Right kidney (tissue), 9 donors: ENCODE data around the gene USP13.
A peak's percentile ranks its signal among the peaks of the same experiment; 100 is the strongest.
"Not testable (repeated sequence)": the region's sequence is repeated elsewhere in the genome, so short reads cannot be mapped to it uniquely, and the experiment has no call there.

Experiments
- DNase-seq: peaks from one replicate; pipeline ENCODE4 v3.0.0-alpha.2; 2016
- long read RNA-seq, 8 donors: transcript quantifications; one replicate each; lab custom pipeline, GENCODE V29; 2026

USP13 gene, protein sequence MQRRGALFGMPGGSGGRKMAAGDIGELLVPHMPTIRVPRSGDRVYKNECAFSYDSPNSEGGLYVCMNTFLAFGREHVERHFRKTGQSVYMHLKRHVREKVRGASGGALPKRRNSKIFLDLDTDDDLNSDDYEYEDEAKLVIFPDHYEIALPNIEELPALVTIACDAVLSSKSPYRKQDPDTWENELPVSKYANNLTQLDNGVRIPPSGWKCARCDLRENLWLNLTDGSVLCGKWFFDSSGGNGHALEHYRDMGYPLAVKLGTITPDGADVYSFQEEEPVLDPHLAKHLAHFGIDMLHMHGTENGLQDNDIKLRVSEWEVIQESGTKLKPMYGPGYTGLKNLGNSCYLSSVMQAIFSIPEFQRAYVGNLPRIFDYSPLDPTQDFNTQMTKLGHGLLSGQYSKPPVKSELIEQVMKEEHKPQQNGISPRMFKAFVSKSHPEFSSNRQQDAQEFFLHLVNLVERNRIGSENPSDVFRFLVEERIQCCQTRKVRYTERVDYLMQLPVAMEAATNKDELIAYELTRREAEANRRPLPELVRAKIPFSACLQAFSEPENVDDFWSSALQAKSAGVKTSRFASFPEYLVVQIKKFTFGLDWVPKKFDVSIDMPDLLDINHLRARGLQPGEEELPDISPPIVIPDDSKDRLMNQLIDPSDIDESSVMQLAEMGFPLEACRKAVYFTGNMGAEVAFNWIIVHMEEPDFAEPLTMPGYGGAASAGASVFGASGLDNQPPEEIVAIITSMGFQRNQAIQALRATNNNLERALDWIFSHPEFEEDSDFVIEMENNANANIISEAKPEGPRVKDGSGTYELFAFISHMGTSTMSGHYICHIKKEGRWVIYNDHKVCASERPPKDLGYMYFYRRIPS
- long read RNA-seq, donor 1: 0 reads
- long read RNA-seq, donor 2: 0 reads
- long read RNA-seq, donor 3, full-length matches to known transcripts: 1 of 1 reads
- long read RNA-seq, donor 3, partial matches to known transcripts: 0 of 1 reads
- long read RNA-seq, donor 3, other reads (novel, unspliced or antisense): 0 of 1 reads
- long read RNA-seq, donor 4: 0 reads
- long read RNA-seq, donor 5: 0 reads
- long read RNA-seq, donor 6: 0 reads
- long read RNA-seq, donor 7, full-length matches to known transcripts: 1 of 1 reads
- long read RNA-seq, donor 7, partial matches to known transcripts: 0 of 1 reads
- long read RNA-seq, donor 7, other reads (novel, unspliced or antisense): 0 of 1 reads
- long read RNA-seq, donor 8, full-length matches to known transcripts: 1 of 1 reads
- long read RNA-seq, donor 8, partial matches to known transcripts: 0 of 1 reads
- long read RNA-seq, donor 8, other reads (novel, unspliced or antisense): 0 of 1 reads

DNA sequence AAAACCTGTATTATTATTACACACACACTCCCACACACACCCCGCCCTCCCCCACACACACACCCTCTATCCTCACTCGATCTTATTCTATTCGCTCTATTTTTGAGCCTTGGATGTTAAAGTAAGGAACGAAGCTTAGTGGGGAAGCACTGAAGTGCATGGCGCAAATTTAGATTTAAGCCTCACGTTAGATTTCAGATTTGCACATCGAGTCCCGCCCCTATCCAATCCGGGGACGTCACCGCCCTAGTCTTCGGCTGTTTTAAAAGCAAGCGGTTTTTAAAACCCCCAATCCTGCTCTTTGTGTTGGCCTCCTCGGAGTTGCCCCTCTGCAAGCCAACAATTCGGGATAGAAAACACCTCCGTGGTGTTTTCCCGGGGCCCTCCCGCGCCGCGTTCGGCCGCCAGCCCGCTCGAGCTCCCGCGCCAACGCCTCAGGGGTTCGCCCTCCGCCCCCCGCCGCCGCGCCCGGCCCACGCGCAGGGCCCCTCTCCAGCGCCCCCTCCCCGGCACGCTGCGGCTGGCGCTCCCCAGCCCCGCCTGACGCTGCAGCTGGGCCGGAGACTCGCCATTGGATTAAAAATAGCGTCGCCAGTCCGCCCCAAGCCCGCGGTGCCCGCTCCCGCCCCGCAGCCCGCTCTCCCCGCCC lies at the start of gene USP13:
Gene USP13, plus strand, starts transcription at position 594 of the 649 bp plus-strand sequence. CDS start 186 bp downstream, outside the sequence.
- peak; percentile 83 for DNase-seq

DNA sequence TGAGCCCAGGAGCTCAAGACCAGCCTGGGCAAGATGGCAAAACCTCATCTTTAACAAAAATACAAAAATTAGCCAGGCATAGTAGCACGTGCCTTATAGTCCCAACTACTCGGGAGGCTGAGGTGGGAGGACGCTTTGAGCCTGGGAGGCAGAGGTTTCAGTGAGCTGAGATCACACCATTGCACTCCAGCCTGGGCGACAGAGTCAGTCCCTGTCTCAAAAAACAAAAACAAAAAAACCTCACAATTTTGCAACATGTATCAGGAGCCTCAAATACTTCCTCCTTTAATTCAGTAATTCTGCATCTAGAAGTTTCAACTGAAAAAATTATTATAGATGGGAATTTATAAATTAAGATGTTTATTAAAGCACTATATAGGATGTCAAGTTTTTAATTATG lies 49.5 kb upstream of the USP13 start:
- DNase-seq: no peak

DNA sequence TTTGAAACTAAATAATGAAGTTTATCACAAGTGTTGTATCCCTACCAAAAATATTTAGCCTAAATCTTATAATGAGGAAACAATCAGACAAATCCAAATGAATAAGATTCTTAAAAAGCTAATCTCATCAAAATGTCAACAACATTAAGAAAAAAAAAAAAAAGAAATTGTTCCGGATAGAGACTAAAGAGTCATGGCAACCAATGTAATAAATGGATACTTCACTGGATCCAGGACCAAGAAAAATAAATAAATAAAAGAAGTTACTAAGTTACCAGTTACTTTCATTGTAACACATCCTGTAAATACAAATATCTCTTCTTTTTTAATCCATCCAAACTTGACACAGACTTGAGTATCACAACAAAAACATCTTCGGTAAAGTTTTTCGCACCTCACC lies 49.0 kb upstream of the USP13 start:
- no peak for DNase-seq

DNA sequence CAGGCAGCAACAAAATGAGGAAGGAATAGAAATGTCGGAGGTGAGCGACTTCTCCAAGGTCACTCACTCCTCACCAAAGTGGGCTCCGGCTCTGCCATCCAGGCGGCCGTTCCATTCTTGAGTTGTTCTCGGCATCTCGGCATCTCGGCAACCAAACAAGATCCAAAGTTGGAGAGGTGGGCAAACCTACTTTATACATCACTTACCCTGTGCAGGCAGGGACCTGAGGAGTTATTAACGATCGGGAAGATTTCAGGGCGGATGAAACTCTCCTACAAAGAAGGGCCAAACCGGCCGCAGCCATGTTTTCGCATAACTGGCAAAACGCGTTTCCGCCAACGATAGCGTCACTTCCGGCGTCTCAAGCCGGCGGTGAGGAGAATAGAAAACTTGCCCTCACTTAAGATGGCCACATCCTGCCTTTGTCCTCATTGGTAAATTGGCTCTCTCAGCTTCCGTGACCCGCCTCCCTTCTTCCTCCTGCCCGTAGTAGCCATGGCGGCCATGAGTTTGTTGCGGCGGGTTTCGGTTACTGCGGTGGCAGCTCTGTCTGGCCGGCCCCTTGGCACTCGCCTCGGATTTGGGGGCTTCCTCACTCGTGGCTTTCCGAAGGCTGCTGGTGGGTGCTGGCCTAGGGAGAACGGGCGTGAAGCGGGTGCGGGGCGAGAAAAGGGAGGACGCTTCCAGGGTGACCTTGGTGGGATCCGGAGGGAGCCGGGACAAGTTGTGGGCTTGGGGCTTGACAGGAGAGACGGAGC lies 48.3 kb upstream of the USP13 start, which contains the start of the genes MRPL47 and NDUFB5:
Gene MRPL47, minus strand, starts transcription at position 318 of the 758 bp plus-strand sequence. Its CDS starts 14 bp downstream, at position 304.
Gene NDUFB5, plus strand, starts transcription at position 474 of the 758 bp plus-strand sequence. Its CDS starts 22 bp downstream, at position 496.
- peak; percentile 89 for DNase-seq

DNA sequence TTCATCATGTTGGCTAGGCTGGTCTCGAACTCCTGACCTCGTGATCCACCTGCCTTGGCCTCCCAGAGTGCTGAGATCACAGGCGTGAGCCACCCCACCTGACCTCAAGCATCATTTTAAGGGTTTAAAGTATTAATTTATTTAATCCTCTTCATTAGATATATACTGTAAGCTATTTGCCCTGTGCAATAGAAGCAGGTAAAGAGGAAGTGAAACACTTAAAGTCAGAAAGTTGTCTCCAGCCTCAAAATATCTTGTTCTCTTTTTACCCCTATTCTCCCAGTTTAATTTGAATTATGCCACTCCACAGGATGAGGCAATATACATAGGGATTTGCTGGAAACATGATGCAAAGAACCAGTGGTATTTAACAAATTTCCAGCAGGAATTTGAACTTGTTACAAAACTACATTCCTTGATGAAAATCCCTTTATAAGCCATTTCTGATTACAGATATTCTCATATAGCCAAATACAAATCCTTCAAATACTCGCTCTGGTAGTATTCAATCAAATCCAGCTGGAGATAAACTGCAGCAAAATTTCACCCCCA lies 46.2 kb upstream of the USP13 start:
- DNase-seq: no peak

DNA sequence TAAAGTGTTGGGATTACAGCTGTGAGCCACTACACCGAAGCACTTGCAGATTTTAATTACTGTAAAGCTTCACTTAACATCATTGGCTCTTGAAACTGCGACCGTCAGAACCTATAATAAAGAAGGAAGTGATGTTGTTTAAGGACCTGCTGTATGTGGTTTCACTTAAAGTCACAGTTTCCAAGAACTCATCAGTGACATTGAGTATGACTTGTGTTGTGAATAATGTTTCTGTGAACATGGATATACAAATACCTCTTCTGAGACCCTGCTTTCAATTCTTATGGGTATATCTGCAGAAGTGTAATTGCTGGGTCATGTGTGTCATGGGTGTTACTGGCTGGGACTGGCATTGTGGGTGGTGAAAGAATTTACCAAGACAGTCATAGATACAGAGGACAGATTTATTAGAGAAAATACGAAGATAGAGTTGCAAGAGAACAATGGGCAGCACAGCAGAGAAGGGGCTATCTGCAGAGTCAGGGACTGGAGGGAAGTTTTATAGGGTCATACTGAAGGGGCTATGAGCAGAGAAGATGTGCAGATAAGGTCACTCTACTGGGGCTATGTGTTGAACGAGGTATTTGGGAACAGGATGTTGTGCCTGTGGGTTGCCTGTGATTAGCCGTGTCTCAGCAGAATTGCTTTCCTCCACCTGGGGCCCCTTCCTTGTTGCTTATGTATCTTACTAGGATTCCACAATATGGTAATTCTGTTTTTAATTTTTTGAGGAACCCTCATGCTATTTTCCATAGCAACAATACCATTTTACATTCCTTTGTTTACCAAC lies 43.7 kb upstream of the USP13 start:
- no peak for DNase-seq

DNA sequence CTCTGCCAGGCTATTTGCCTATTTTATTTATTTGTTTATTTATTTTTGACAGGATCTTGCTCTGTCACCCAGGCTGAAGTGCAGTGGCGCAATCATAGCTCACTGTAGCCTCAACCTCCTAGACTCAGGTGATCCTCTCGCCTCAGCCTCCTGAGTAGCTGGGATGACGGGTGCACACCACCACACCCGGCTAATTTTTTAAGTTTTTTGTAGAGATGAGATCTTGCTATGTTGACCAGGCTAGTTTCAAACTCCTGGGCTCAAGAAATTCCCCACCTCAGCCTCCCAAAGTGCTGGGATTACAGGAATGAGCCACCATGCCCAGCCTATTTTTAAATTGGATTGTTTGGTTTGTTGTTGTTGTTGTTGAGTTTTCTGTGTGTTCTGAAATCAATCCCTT lies 42.8 kb upstream of the USP13 start:
- DNase-seq: no peak

DNA sequence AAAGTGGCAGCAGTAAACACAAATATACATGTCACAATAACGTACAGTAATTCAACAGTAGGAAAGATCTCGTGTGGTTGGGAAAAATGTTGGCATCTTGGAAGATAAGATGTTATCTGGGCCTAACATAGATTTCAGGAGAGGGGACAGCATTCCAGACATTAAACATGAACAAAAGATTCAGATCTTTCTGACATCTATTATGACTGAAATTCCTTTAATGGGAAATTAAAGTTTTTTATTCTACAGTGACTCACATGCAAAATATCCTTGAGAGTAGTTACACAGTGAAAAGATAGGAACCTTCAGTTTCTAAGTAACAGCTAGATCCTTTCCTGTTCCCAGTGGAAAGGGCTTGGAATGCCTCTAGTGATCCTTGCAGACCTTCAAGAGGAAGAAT lies 39.0 kb upstream of the USP13 start:
- no peak for DNase-seq

DNA sequence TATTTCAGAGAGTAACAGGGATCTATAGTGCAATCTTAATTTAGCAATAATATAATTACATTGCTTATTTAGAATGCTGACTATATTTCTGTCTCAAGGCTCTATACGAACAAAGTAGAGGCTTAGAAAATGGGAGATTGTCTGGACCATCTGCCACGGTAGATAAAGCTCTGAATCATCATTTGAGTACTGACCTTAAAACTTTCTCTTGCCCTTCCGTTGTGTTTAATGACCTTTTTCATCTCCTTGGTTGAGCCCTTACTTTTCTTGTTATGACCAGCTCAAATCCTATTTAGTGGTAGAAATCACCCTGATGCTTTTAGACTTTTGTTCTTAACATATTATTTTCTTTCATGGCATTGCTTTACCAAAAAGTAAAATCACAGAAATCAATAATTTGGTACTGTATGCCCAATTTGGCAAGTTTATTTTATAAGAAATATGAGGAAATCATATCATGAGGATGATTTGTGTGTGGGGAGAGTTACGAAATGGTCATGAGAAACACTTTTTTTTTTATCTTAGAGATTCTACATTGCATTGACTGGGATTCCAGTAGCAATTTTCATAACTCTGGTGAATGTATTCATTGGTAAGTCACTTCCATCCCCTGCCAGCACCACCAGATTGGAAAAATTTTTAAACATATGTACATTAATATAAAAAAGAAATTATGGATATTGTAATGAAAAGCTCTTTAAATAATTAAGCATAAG lies 37.2 kb upstream of the USP13 start:
- no peak for DNase-seq

DNA sequence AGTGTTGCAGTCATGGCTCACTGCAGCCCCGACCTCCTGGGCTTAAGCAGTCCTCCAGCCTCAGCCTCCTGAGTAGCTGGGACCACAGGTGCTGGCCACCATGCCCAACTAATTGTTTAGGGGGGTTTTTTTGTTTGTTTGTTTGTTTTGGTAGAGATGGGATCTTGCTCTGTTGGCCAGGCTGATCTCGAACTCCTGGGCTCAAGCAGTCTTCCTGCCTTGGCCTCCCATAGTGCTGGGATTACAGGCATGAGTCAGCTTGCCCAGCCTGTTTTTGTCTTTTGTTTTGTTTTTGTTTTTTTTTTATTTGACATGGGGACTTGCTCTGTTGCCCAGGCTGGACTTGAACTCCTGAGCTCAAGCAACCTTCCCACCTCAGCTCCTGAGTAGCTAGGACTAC lies 30.8 kb upstream of the USP13 start:
- DNase-seq: no peak

DNA sequence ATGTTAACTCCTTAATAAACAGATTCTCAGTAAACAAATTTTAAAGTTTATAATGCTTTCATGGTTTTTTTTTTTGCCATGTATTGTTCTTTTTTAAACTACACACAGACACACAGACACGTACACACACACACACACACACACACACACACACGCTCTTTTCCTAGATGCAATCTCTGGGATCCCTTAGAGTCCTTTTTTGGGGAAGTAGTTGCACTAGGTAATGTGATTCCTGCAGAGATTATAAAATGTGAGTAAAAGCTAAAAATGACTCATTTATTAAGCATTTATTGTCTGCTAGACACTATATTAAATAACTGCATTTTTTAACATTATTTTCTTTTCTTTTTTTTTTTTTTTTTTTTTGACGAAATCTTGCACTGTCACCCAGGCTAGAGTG lies 28.4 kb upstream of the USP13 start:
- DNase-seq: no peak

DNA sequence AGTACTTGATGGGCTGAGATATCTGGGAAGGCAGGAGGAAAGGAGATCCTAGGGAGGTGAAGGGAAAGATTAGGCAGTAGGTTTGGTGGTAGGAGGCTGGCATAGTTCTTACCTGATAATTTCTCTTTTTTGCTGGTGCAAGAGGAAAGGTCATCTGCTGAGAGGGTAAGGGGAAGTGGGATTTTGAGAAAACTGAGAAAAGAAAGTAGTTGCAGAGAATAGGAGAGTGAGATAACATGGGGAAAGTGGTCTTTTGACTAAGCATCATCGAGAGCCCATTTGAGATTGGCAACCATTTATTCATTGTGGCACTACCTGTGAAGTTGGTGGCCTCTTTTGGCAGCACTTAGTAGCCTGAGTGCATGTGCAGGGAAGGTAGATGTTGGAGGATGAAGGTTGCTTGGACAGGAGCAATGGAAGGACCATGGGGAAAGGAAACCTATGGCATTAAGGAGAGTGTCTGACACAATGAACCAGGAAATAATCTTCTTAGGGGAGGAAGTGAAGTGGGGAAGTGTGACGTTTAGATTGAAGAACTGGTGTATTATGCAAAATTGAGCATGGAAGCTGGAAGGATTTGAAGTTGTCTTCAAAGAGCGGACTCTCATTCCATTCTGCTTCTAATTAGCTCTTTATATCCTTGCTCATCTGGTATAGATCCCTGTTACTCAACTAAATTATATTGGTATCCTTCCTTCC lies 21.9 kb upstream of the USP13 start:
- no peak for DNase-seq

DNA sequence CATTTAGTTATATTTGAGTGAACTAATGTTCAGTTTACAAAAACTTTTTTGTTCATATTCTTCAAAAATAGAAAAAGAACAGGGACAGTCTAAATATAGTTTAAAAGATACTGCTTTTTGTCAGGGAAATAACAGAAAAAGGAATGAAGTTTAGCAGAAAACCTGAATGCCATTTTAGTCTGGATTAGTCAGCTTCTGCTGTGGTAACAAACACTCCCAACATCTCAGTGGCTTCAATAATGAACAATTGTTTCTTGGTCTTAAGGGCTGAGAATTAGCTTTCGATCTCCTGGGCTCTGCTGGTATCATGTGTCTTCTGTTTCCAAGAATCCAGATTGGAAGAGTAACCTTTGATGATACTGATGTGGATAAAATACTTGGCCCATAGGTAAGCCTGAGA lies 12.4 kb upstream of the USP13 start:
- DNase-seq: no peak

DNA sequence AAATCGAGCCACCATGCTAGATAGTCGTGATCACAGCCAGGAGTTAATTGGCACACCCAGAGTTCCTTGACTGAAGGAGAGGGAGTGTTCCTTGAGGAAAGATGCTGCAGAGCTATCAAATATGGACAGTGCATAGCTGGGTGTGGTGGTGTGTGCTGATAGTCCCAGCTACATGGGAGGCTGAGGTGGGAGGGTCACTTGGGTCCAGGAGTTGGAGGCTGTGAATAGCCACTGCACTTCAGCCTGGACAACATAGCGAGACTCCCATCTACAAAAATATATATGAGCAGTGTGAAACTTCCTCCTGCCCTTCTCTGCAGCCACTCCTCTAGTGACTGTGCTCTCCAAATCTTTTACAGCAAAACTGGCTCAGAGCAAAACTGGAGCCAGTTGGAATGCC lies 10.0 kb upstream of the USP13 start:
- DNase-seq: no peak

DNA sequence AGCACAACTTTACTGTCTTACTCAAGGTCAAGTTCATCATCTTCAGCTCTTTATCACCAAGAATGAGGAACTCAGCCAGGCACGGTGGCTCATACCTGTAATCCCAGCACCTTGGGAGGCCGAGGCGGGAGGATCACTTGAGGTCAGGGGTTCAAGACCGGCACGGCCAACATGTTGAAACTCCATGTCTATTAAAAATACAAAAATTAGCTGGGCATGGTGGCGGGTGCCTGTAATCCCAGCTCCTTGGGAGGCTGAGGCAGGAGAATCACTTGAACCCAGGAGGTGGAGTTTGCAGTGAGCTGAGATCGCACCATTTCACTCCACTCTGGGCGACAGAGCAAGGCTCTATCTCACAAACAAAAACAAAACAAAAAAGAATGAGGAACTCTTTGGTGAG lies 9.0 kb upstream of the USP13 start:
- DNase-seq: not testable (repeated sequence)

DNA sequence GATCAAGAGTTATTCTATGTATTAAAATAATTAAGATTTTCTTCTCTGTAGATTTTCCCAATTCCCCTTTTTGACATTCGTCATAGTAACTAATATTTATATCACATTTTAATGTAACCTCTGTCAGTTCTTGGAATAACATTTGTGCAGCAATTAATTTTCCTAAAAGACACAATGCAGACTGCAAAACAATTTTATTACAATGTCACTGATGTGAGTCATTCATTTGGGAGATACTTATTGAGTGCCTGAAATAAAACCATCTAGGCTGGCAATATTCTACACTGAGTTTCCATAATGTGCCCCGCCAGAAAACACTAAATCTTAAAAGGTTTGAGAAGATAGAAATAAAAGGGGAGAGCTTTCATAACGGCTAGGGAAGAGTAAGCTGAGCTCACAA lies 6.7 kb upstream of the USP13 start:
- DNase-seq: no peak

DNA sequence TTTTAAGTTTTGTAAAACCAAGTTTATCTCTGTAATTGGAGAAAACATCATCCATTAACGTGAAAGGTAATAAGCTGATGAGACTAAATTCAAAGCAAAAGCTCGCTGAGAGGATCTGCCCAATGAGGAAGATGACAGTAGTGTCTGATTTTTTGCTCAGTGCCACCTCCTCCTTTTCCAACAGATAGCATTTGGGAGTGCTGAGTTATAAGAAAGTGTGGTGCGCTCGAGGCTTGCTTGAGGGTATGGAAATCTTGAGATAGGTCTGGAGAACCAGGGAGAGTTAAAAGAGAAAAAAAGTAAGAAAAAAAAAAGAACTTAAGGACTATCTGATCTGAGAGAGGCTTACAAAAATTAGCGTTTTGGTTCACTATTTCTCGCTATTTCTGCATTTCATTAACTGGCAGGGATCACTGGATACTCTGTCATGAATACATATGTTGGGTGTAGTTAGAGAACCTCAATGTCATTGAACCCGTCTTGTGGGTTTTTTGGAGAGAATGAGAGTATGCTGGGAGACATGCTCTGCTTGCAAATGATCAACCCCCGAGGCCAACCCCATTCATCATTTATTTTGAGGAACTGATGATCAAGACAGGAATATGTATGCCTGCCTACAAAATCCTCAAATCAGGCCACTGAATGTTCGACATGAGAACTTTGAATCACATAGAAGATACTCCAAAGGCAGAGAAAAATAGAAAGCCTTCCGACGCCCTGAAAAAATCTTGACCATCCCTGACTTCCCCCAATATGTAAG lies 973 bp upstream of the USP13 start:
- DNase-seq: no peak
